ENCODE data around the gene GPI.

The GPI gene

GRCh38 chr19:34370983-34371382 is 6.0 kb downstream of the GPI start:
- Histone ChIP-seq H3K79me2 (ENCODE audit: control insufficient read depth, low read length) (peaks cover 85% of the 10 kb centered on the region), H3K4me1 (ENCODE audit: control insufficient read depth, low read length) (peaks cover 17% of the 10 kb centered on the region), H3K4me3 (ENCODE audit: low read length) (no peak overlapping the region), H4K20me1 (ENCODE audit: control insufficient read depth, insufficient read depth, low read depth, low read length) (peaks cover 19% of the 10 kb centered on the region; the same call in 1 of the 2 replicates), H3K9me2 (replicated peaks; ENCODE audit: control insufficient read depth, low read length) (no peaks in the 10 kb centered on the region), H3K27ac (ENCODE audit: low read depth, low read length) (no peak overlapping the region), H3K27me3 (ENCODE audit: control insufficient read depth, low read length) (no peaks in the 10 kb centered on the region), H3K9me3 (ENCODE audit: control insufficient read depth, insufficient read depth, low read length) (no peaks in the 10 kb centered on the region), H3F3A (ENCODE audit: control insufficient read depth, insufficient read depth) (0 out of 2 replicates have a peak, but pooled peaks cover 4% of the 10 kb centered on the region), H3K4me2 (ENCODE audit: low read length) (no peak overlapping the region), H3K36me3 (ENCODE audit: control insufficient read depth, low read length) (peaks cover 84% of the 10 kb centered on the region)
- no peak for TF ChIP-seq EZH2phosphoT487 (IDR thresholded peaks at IDR 0.05; ENCODE audit: borderline replicate concordance, low read length)
- TF ChIP-seq, protein P1, sequence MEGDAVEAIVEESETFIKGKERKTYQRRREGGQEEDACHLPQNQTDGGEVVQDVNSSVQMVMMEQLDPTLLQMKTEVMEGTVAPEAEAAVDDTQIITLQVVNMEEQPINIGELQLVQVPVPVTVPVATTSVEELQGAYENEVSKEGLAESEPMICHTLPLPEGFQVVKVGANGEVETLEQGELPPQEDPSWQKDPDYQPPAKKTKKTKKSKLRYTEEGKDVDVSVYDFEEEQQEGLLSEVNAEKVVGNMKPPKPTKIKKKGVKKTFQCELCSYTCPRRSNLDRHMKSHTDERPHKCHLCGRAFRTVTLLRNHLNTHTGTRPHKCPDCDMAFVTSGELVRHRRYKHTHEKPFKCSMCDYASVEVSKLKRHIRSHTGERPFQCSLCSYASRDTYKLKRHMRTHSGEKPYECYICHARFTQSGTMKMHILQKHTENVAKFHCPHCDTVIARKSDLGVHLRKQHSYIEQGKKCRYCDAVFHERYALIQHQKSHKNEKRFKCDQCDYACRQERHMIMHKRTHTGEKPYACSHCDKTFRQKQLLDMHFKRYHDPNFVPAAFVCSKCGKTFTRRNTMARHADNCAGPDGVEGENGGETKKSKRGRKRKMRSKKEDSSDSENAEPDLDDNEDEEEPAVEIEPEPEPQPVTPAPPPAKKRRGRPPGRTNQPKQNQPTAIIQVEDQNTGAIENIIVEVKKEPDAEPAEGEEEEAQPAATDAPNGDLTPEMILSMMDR (IDR thresholded peaks at IDR 0.05; ENCODE audit: low read depth, low read length, poor library complexity, severe bottlenecking) = no peak

- TF ChIP-seq, protein P1 (IDR thresholded peaks at IDR 0.05; ENCODE audit: low read depth, low read length, poor library complexity, severe bottlenecking) = no peak
- no peak for TF ChIP-seq EZH2phosphoT487 (IDR thresholded peaks at IDR 0.05; ENCODE audit: borderline replicate concordance, low read length)
- H3K79me2 ChIP-seq (ENCODE audit: control insufficient read depth, low read length) = peaks cover 61% of the 10 kb centered on the region
- H3K4me2 ChIP-seq (ENCODE audit: low read length) = no peak overlapping the region
- no peaks in the 10 kb centered on the region for H3K9me3 ChIP-seq (ENCODE audit: control insufficient read depth, insufficient read depth, low read length)
- no peaks in the 10 kb centered on the region for H3K27me3 ChIP-seq (ENCODE audit: control insufficient read depth, low read length)
- 0 out of 2 replicates have a peak, but pooled peaks cover 4% of the 10 kb centered on the region for H3F3A ChIP-seq (ENCODE audit: control insufficient read depth, insufficient read depth)
- peaks cover 5% of the 10 kb centered on the region; the same call in 1 of the 2 replicates for H4K20me1 ChIP-seq (ENCODE audit: control insufficient read depth, insufficient read depth, low read depth, low read length)
- H3K36me3 ChIP-seq (ENCODE audit: control insufficient read depth, low read length) = peaks cover 77% of the 10 kb centered on the region
- no peaks in the 10 kb centered on the region for H3K4me1 ChIP-seq (ENCODE audit: control insufficient read depth, low read length)
- H3K27ac ChIP-seq (ENCODE audit: low read depth, low read length) = no peak overlapping the region
- no peak overlapping the region for H3K4me3 ChIP-seq (ENCODE audit: low read length)
- no peaks in the 10 kb centered on the region for H3K9me2 ChIP-seq (replicated peaks; ENCODE audit: control insufficient read depth, low read length)
Measured at GRCh38 chr19:34373601-34374288, 8.7 kb downstream of the GPI start.

- Histone ChIP-seq H3K9me3 (ENCODE audit: control insufficient read depth, insufficient read depth, low read length) (no peaks in the 10 kb centered on the region), H3K36me3 (ENCODE audit: control insufficient read depth, low read length) (peaks cover 76% of the 10 kb centered on the region), H3K9me2 (replicated peaks; ENCODE audit: control insufficient read depth, low read length) (no peaks in the 10 kb centered on the region), H3K4me3 (ENCODE audit: low read length) (no peak overlapping the region), H3K27ac (ENCODE audit: low read depth, low read length) (no peak overlapping the region), H4K20me1 (ENCODE audit: control insufficient read depth, insufficient read depth, low read depth, low read length) (peaks cover 5% of the 10 kb centered on the region; the same call in 1 of the 2 replicates), H3K4me1 (ENCODE audit: control insufficient read depth, low read length) (no peaks in the 10 kb centered on the region), H3K4me2 (ENCODE audit: low read length) (no peak overlapping the region), H3K27me3 (ENCODE audit: control insufficient read depth, low read length) (no peaks in the 10 kb centered on the region), H3K79me2 (ENCODE audit: control insufficient read depth, low read length) (peaks cover 43% of the 10 kb centered on the region), H3F3A (ENCODE audit: control insufficient read depth, insufficient read depth) (0 out of 2 replicates have a peak, but pooled peaks cover 4% of the 10 kb centered on the region)
- TF ChIP-seq, protein P1 (IDR thresholded peaks at IDR 0.05; ENCODE audit: low read depth, low read length, poor library complexity, severe bottlenecking) = no peak
- no peak for TF ChIP-seq EZH2phosphoT487 (IDR thresholded peaks at IDR 0.05; ENCODE audit: borderline replicate concordance, low read length)
Measured at GRCh38 chr19:34375598-34375997, 10.6 kb downstream of the GPI start.

Measured in DOHH2 (cell line).